Mucosa of descending colon (tissue), 3 donors: ENCODE measurements around the gene TLR4. TPM values are rescaled to one million over a fixed set of nuclear protein-coding genes. Genes with fewer than 3 reads are reported as not detected.

Source experiments
- ATAC-seq: fragments of 200-7000 bp; cut with Tn5 transposase; one replicate; pipeline ENCODE4 v1.9.1; 2020; ENCODE audit warnings: mild to moderate bottlenecking, moderate library complexity
- DNase-seq, 3 donors: peaks; one replicate each; pipeline ENCODE4 v3.0.0-alpha.2; 2020
- H3K36me3 ChIP-seq: fragments of 200-600 bp; one replicate; pipeline ENCODE4 v1.8.0; 2021; ENCODE audit warnings: low read depth, mild to moderate bottlenecking
- H3K4me1 ChIP-seq: fragments of 200-600 bp; one replicate; pipeline ENCODE4 v1.8.0; 2021; ENCODE audit warnings: low read depth, mild to moderate bottlenecking
- H3K4me3 ChIP-seq: fragments of 200-600 bp; one replicate; pipeline ENCODE4 v1.8.0; 2021; ENCODE audit warnings: mild to moderate bottlenecking
- H3K9me3 ChIP-seq: fragments of 200-600 bp; one replicate; pipeline ENCODE4 v1.8.0; 2021; ENCODE audit warnings: mild to moderate bottlenecking
- intact Hi-C, 2 donors: fragments of 100-400 bp; cut with DNase I in 1 of 2; cut with micrococcal nuclease in 1 of 2; formaldehyde crosslinking; loops; one replicate each; pipeline versions ENCODE4 v1.11.0 to v1.11.1; 2022; cut with DNase I, micrococcal nuclease
- total RNA-seq, 3 donors: library from RNA; stranded (reverse); fragmentation: NEBNext Ultra II Directional in 2 of 3; extraction: Animal tissue kit (Norgen Biotek cat#: 25700) in 2 of 3; gene quantifications; one replicate each; pipeline versions ENCODE4 v1.2.1 to v1.2.4, GENCODE V29; 2021 to 2023
- TF ChIP-seq, protein P1 (sequence below): fragments of 200-600 bp; IDR thresholded peaks from one replicate; pipeline ENCODE4 v1.8.0; 2022; ENCODE audit warnings: antibody characterized with exemption, mild to moderate bottlenecking
- donor health status: DM: no; HTN: no; CAD: no; lungs with moderate emphysema.
- donor health status: DM: no; HTN: no; CAD: no.
- donor health status: DM: no; HTN: yes; CAD: no.

The TLR4 gene
- total RNA-seq, 3 donors from 2014 or later, result 6.9 to 16.1 (median 14.9) TPM

DNA sequence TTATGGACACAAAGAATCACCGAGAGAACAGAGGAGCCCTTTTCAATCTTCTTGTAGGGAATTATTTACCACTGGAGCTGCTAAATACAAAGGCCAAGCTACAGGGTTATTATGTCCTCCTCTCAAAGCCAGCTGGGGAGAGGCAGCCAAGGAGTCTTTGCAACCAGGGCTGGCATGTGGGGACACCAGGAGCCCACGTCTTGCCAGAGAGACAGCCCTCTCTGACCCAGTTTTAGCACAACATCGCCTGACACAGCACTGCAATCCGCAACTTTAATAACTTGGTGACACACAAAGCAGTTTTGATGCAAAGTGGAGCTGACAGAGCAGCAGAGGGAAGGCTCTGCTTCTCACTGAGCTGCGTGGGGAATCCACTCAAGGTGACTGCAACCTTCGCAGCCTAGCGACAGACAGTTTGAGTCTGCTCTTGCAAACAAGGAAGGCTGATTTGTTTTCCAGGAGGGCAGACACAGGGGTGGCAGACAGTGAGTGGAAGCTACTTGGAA is 33.6 kb downstream of the TLR4 start:
- no peak for ATAC-seq
- H3K9me3 ChIP-seq, result no peaks in the 10 kb centered on the region
- H3K4me3 ChIP-seq, result no peak overlapping the region

GRCh38 chr9:117739206-117739605 is 35.0 kb downstream of the TLR4 start:
- intact Hi-C loops, result no loop called here
- Histone ChIP-seq H3K4me1 (no peaks in the 10 kb centered on the region), H3K36me3 (no peaks in the 10 kb centered on the region), H3K4me3 (no peak overlapping the region), H3K9me3 (no peaks in the 10 kb centered on the region)
- ATAC-seq (no peak), DNase-seq (no peak)
- TF ChIP-seq, protein P1, sequence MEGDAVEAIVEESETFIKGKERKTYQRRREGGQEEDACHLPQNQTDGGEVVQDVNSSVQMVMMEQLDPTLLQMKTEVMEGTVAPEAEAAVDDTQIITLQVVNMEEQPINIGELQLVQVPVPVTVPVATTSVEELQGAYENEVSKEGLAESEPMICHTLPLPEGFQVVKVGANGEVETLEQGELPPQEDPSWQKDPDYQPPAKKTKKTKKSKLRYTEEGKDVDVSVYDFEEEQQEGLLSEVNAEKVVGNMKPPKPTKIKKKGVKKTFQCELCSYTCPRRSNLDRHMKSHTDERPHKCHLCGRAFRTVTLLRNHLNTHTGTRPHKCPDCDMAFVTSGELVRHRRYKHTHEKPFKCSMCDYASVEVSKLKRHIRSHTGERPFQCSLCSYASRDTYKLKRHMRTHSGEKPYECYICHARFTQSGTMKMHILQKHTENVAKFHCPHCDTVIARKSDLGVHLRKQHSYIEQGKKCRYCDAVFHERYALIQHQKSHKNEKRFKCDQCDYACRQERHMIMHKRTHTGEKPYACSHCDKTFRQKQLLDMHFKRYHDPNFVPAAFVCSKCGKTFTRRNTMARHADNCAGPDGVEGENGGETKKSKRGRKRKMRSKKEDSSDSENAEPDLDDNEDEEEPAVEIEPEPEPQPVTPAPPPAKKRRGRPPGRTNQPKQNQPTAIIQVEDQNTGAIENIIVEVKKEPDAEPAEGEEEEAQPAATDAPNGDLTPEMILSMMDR, result no peak

More for the DNA sequence above, 33.6 kb downstream of the TLR4 start:
- no peak for DNase-seq
- H3K4me1 ChIP-seq, result no peaks in the 10 kb centered on the region
- intact Hi-C loops, result no loop called here
- TF ChIP-seq, protein P1, result no peak
- H3K36me3 ChIP-seq, result no peaks in the 10 kb centered on the region

- intact Hi-C loops, result no loop called here
- no peak for DNase-seq
- no peaks in the 10 kb centered on the region for H3K4me1 ChIP-seq
- H3K4me3 ChIP-seq, result no peak overlapping the region
- H3K9me3 ChIP-seq, result no peaks in the 10 kb centered on the region
- TF ChIP-seq, protein P1, result no peak
- ATAC-seq, result no peak
- no peaks in the 10 kb centered on the region for H3K36me3 ChIP-seq
Observed at GRCh38 chr9:117739624-117740347, 35.6 kb downstream of the TLR4 start.

GRCh38 chr9:117742131-117742530 is 37.9 kb downstream of the TLR4 start:
- DNase-seq (no peak), ATAC-seq (no peak)
- intact Hi-C loops, result no loop called here
- H3K36me3 ChIP-seq, result no peaks in the 10 kb centered on the region
- H3K4me3 ChIP-seq, result no peak overlapping the region
- no peaks in the 10 kb centered on the region for H3K4me1 ChIP-seq
- H3K9me3 ChIP-seq, result no peaks in the 10 kb centered on the region
- TF ChIP-seq, protein P1, result no peak

DNA sequence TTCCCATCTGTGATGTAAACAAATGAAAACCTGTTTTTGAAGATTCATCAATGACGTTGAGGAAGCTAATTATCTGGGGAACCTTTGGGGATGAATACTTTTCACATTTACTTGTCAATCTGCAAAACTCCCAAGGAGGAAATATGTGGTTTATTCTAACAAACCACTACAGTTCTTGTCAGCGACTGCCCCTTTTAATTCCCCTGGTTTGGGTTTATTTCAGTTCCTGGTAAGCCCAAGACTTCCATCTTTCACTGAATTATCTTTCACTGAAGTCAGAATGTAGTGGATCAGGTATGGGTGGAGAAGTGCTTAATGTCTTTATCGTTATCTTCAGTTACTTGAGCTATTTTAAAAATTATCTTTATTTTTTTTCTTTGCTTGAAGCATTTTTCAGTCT is 40.2 kb downstream of the TLR4 start:
- ATAC-seq (no peak), DNase-seq (no peak)
- H3K4me3 ChIP-seq, result no peak overlapping the region
- intact Hi-C loops, result no loop called here
- H3K36me3 ChIP-seq, result no peaks in the 10 kb centered on the region
- no peaks in the 10 kb centered on the region for H3K4me1 ChIP-seq
- TF ChIP-seq, protein P1, result no peak
- H3K9me3 ChIP-seq, result no peaks in the 10 kb centered on the region
